Heart left ventricle (tissue), 13 donors: Measurements from ENCODE around the gene TEX55.

ENCODE experiments used
- CTCF ChIP-seq, 12 donors: fragments of 200-600 bp; sonication (generic) in 4 of 12; IDR thresholded peaks; one replicate each; pipeline versions ENCODE4 v1.5.0 to v1.8.0; 2018 to 2022; ENCODE audit warnings: antibody characterized with exemption in 12 of 12, mild to moderate bottlenecking in 5 of 12
- POLR2A ChIP-seq, 2 donors: fragments of 450-650 bp; IDR thresholded peaks; one replicate each; pipeline ENCODE4 v1.6.1; 2017; ENCODE audit warnings: antibody characterized with exemption in 2 of 2, mild to moderate bottlenecking in 2 of 2, moderate library complexity in 2 of 2
- donor health status: ischemic (EF 13 %, LVEDD 7.1; RV severe dilation, severe dysfunction).
- donor health status: DM: no; HTN: yes; CAD: no.
- donor health status: DM: no; HTN: no; CAD: no.
- donor health status: ischemic (EF 25% LVEDD 6.9; RV normal size, moderate dysfunction).
- donor health status: ischemic (EF 25% LVEDD 5.7; RV mildly dilated, moderate dysfunction).
- donor health status: ischemic (EF 35%, LVEDD 5.7; RV mildly dilated, moderate dysfunction).
- donor health status: nonischemic (EF 11% LVEDD 7.7; RV severe dilation, severe dysfunction).
- donor health status: DM: yes; HTN: yes; CAD: no.
- donor health status: PGD.
- donor health status: ischemic (EF 29% LVEDD 5.4; RV normal size, mild dysfunction).
- donor health status: nonischemic (EF 23%, LVEDD 6.1; RV moderate dilation, normal function).

- TF ChIP-seq CTCF (IDR thresholded peaks at IDR 0.05) (peak; percentile 46 to 81 (median 65)), POLR2A (IDR thresholded peaks at IDR 0.05) (no peak)
These were observed 47.2 kb upstream of the TEX55 start for GRCh38 chr3:119098619-119099222.
